ENCODE results near the gene GPR180. TPM values are rescaled to one million over a fixed set of nuclear protein-coding genes. Genes with fewer than 3 reads are reported as not detected.

The GPR180 gene
- total and polyA plus RNA-seq, 2 of the 13 experiments (the other 11 are each of a cell fraction or from before 2014, with no cell fraction given): not detected

DNA sequence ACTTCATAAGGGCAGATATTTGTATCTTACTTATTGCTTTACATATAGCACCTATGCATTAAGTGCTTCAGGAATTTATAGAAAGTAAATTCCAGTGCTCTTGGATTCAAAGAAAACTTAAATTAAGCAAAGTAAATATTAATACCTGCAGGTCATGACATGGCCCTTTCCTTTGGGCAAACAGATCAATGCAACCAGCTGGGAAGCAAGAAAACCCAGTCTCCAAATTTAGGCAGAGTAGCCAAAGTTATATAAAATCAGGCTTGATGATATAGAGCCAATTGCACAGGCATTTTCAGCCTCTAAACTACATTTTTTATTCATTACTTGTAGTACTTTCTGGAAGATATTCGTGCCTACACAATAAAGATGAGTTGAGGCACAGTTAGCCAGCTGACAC is 22.6 kb upstream of the GPR180 start:
- ChIA-PET CTCF (ENCODE audit: low intra/inter-chr PET ratio, low total read pairs) (no interaction called here), POLR2A (no interaction called here)
- no TSS peak for BruUV-seq (replicated peaks)
- no peak overlapping the region for H3K4me3 ChIP-seq (replicated peaks in 1 of 3; ENCODE audit: insufficient read depth in 1 of 3, low read depth in 2 of 3, low read length in 3 of 3)
- FAIRE-seq: no peak
- no peaks in the 10 kb centered on the region for H4K20me1 ChIP-seq (ENCODE audit: insufficient read depth, low read length)
- no peak overlapping the region for H2AFZ ChIP-seq (ENCODE audit: low read length)
- no peak overlapping the region for H3K27ac ChIP-seq (ENCODE audit: extremely low read length, insufficient read depth, low read length)
- H3K4me2 ChIP-seq (ENCODE audit: low read depth, low read length): no peak overlapping the region
- H3K9me3 ChIP-seq (ENCODE audit: low read length): no peaks in the 10 kb centered on the region
- 75% methylated on average over 1 of the region's 1 CpG for WGBS (ENCODE audit: low lambda C conversion rate)
- no peak for DNase-seq (ENCODE audit: low spot score)
- peaks cover under 1% of the 10 kb centered on the region for H3K79me2 ChIP-seq (ENCODE audit: insufficient read depth, low read length)
- H3K36me3 ChIP-seq (replicated peaks in 1 of 2; ENCODE audit: control insufficient read depth in 1 of 2, insufficient read depth in 2 of 2, low read length in 2 of 2): peaks cover 10 to 40% of the 10 kb centered on the region in 2 experiments
- ATAC-seq: no peak
- no peaks in the 10 kb centered on the region for H3K27me3 ChIP-seq (ENCODE audit: control insufficient read depth in 1 of 2, insufficient read depth in 2 of 2, low read length in 2 of 2)
- no peaks in the 10 kb centered on the region for H3K4me1 ChIP-seq (ENCODE audit: insufficient read depth, low read length)
- in situ Hi-C loops (cut with HindIII; ENCODE audit: extremely low pct_ligation_motif_present, low pct_unique_long_range_greater_than_20kb): no loop called here
- intact Hi-C loops (cut with micrococcal nuclease; ENCODE audit: unreplicated experiment): no loop called here
- no peak overlapping the region for H3K9ac ChIP-seq (ENCODE audit: insufficient read depth, low read depth, low read length)
- TF ChIP-seq BCLAF1 (IDR thresholded peaks at IDR 0.05): no peak
- TF ChIP-seq ZBED4 (CRISPR knock-in tag; IDR thresholded peaks at IDR 0.05; ENCODE audit: borderline replicate concordance): no peak
- no peak for TF ChIP-seq ISX (CRISPR knock-in tag; conservative IDR thresholded peaks at IDR 0.05)
- TF ChIP-seq HOXA3 (CRISPR knock-in tag; IDR thresholded peaks at IDR 0.05): no peak
- no peak for TF ChIP-seq NFE2L1 (CRISPR knock-in tag; IDR thresholded peaks at IDR 0.05; ENCODE audit: borderline replicate concordance)
- TF ChIP-seq ZNF768 (CRISPR knock-in tag; IDR thresholded peaks at IDR 0.05): no peak
- TF ChIP-seq FOXM1 (CRISPR knock-in tag; IDR thresholded peaks at IDR 0.05): no peak
- TF ChIP-seq ZNF713 (CRISPR knock-in tag; IDR thresholded peaks at IDR 0.05): no peak
- TF ChIP-seq TCF7L2 (IDR thresholded peaks at IDR 0.05; ENCODE audit: low read depth, low read length): no peak
- no peak for TF ChIP-seq TBL1XR1 (IDR thresholded peaks at IDR 0.05; ENCODE audit: borderline replicate concordance, low read length, partially characterized antibody)
- no peak for TF ChIP-seq FOXA3 (CRISPR knock-in tag; IDR thresholded peaks at IDR 0.05)
- no peak for TF ChIP-seq STAG1 (CRISPR knock-in tag; IDR thresholded peaks at IDR 0.05)
- TF ChIP-seq SRF (IDR thresholded peaks at IDR 0.05; ENCODE audit: low read depth, low read length): no peak
- no peak for TF ChIP-seq HOXA7 (CRISPR knock-in tag; IDR thresholded peaks at IDR 0.05)
- TF ChIP-seq ZBTB14 (CRISPR knock-in tag; IDR thresholded peaks at IDR 0.05): no peak
- TF ChIP-seq, protein P1, sequence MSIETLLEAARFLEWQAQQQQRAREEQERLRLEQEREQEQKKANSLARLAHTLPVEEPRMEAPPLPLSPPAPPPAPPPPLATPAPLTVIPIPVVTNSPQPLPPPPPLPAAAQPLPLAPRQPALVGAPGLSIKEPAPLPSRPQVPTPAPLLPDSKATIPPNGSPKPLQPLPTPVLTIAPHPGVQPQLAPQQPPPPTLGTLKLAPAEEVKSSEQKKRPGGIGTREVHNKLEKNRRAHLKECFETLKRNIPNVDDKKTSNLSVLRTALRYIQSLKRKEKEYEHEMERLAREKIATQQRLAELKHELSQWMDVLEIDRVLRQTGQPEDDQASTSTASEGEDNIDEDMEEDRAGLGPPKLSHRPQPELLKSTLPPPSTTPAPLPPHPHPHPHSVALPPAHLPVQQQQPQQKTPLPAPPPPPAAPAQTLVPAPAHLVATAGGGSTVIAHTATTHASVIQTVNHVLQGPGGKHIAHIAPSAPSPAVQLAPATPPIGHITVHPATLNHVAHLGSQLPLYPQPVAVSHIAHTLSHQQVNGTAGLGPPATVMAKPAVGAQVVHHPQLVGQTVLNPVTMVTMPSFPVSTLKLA (IDR thresholded peaks at IDR 0.05): no peak
- no peak for TF ChIP-seq HNRNPLL (IDR thresholded peaks at IDR 0.05; ENCODE audit: low read depth, low read length, poor library complexity, severe bottlenecking)
